Mesendoderm (in vitro differentiated cells): Measurements from ENCODE around the gene TRABD2B.

Experiments
- DNase-seq: peaks from one replicate; pipeline ENCODE4 v3.0.0; 2013
- H2AK5ac ChIP-seq: 2 replicates; pipeline ENCODE4 v1.6.1; 2013; ENCODE audit warnings: low read length, inconsistent platforms
- H2BK120ac ChIP-seq: 2 replicates; pipeline ENCODE4 v1.6.1; 2013; ENCODE audit warnings: low read depth, mild to moderate bottlenecking, low read length, moderate library complexity, mixed read lengths
- H2BK15ac ChIP-seq: replicated peaks from 2 replicates; pipeline ENCODE4 v1.6.1; 2013; ENCODE audit warnings: low read depth, mild to moderate bottlenecking, moderate library complexity
- H2BK5ac ChIP-seq: 2 replicates; pipeline ENCODE4 v1.6.1; 2013; ENCODE audit warnings: low read length, inconsistent platforms
- H3K18ac ChIP-seq: 2 replicates; pipeline ENCODE4 v1.6.1; 2013; ENCODE audit warnings: mild to moderate bottlenecking, low read length, mixed read lengths
- H3K23ac ChIP-seq: one replicate; pipeline ENCODE4 v1.6.1; 2013; ENCODE audit warnings: low read length
- H3K27ac ChIP-seq: 2 replicates; pipeline ENCODE4 v1.5.1; 2013; ENCODE audit warnings: low read depth, mild to moderate bottlenecking, inconsistent platforms, low read length, moderate library complexity
- H3K27me3 ChIP-seq: 2 replicates; pipeline ENCODE4 v1.6.1; 2013; ENCODE audit warnings: low read length, control low read depth, mild to moderate bottlenecking, inconsistent platforms; ENCODE audit not compliant: insufficient read depth, poor library complexity
- H3K36me3 ChIP-seq: 2 replicates; pipeline ENCODE4 v1.6.1; 2013; ENCODE audit warnings: low read length, inconsistent platforms; ENCODE audit not compliant: control insufficient read depth, insufficient read depth
- H3K4ac ChIP-seq: one replicate; pipeline ENCODE4 v1.6.1; 2013; ENCODE audit warnings: low read depth, mild to moderate bottlenecking, low read length, moderate library complexity
- H3K4me1 ChIP-seq: 2 replicates; pipeline ENCODE4 v1.6.1; 2013; ENCODE audit warnings: low read depth, low read length, inconsistent platforms; ENCODE audit not compliant: control insufficient read depth
- H3K4me2 ChIP-seq: 2 replicates; pipeline ENCODE4 v1.6.1; 2013; ENCODE audit warnings: low read length
- H3K4me3 ChIP-seq: 2 replicates; pipeline ENCODE4 v1.5.1; 2013; ENCODE audit warnings: mild to moderate bottlenecking, low read length
- H3K56ac ChIP-seq: one replicate; pipeline ENCODE4 v1.6.1; 2013; ENCODE audit warnings: low read length
- H3K79me1 ChIP-seq: 2 replicates; pipeline ENCODE4 v1.6.1; 2013; ENCODE audit warnings: low read length, inconsistent platforms
- H3K79me2 ChIP-seq: 2 replicates; pipeline ENCODE4 v1.6.1; 2013; ENCODE audit warnings: mild to moderate bottlenecking, low read length; ENCODE audit not compliant: control insufficient read depth, insufficient read depth
- H3K9ac ChIP-seq: 2 replicates; pipeline ENCODE4 v1.6.1; 2013; ENCODE audit warnings: low read length, inconsistent platforms
- H4K5ac ChIP-seq: one replicate; pipeline ENCODE4 v1.6.1; 2013; ENCODE audit warnings: low read length
- H4K8ac ChIP-seq: one replicate; pipeline ENCODE4 v1.6.1; 2013; ENCODE audit warnings: low read depth, mild to moderate bottlenecking, control low read depth, low read length, moderate library complexity
- WGBS: extraction: QIAGEN DNeasy Blood & Tissue Kit; methylation state at CpG from one replicate; pipeline ENCODE4 v1.1.7; 2013; ENCODE audit warnings: low lambda C conversion rate, missing lambda C conversion rate; ENCODE audit not compliant: insufficient coverage; ENCODE audit errors: extremely low coverage; 5-methylcytosine and 5-hydroxymethylcytosine counted together

The TRABD2B gene

DNA sequence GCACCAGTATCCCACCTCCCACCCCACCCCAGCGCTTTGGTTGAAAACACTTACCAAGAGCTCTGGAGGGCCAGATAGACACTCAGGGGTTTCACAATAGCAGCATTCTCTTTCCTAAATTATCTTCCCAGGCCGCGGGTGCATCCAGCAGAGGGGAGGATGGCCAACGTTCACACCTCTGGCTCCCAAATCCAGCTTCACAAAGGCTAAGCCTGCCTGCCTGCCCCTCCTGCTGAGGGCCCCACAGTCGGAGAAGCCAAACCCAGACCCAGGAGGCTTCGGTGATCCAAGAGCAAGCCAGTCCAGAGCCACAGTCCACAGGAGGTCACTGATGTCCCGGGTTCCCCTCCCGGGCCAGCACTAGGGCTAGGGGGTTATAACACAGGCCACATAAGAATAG lies 231.9 kb downstream of the TRABD2B start:
- Histone ChIP-seq H3K27ac (no peak overlapping the region), H3K79me1 (no peaks in the 10 kb centered on the region), H2BK5ac (no peak overlapping the region), H2BK15ac (no peak overlapping the region), H3K23ac (no peak overlapping the region), H2AK5ac (no peak overlapping the region), H3K27me3 (no peaks in the 10 kb centered on the region), H3K36me3 (no peaks in the 10 kb centered on the region), H3K56ac (no peak overlapping the region), H3K4ac (no peak overlapping the region), H3K79me2 (no peaks in the 10 kb centered on the region), H3K4me2 (no peak overlapping the region), H2BK120ac (no peak overlapping the region), H3K18ac (no peak overlapping the region), H4K8ac (no peak overlapping the region), H3K9ac (no peak overlapping the region), H4K5ac (no peak overlapping the region), H3K4me3 (no peak overlapping the region), H3K4me1 (no peaks in the 10 kb centered on the region)
- DNase-seq = peak; percentile 75
- no CpG with 5 or more reads among the region's 8 CpGs for WGBS

DNA sequence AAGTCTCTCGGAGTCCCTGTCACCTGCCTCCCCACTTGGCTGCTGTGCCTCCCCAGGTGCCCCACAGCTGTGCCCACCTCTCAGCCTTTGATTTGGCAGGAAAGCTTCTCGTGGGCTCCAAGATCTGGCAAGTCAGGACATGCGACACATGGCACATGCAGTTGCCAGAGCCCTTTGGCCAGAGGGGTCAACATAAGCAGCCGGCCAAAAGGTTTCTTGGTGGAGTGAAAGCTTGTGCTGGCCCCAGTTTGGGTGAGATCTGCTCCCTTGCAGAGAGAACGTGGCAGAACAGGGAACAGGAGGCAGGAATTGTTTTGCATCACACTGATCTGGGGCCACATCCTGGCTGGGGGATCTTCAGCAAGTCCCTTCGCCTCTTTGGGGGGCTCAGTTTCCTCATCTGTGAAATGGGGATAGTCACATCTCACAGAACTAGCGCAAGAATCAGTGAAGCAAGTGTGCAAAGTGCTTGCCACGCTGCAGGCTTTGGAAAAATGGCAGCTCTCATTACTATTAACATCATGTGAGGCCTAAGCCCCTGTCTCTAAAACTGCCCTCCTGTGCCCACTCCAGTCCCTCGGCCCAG lies 232.6 kb downstream of the TRABD2B start:
- Histone ChIP-seq H3K27ac (no peak overlapping the region), H3K56ac (no peak overlapping the region), H3K4me3 (no peak overlapping the region), H3K23ac (no peak overlapping the region), H2AK5ac (no peak overlapping the region), H2BK15ac (no peak overlapping the region), H3K9ac (no peak overlapping the region), H3K27me3 (no peaks in the 10 kb centered on the region), H3K36me3 (no peaks in the 10 kb centered on the region), H2BK120ac (no peak overlapping the region), H2BK5ac (no peak overlapping the region), H3K79me1 (no peaks in the 10 kb centered on the region), H4K8ac (no peak overlapping the region), H3K4me2 (no peak overlapping the region), H3K18ac (no peak overlapping the region), H3K79me2 (no peaks in the 10 kb centered on the region), H3K4me1 (no peaks in the 10 kb centered on the region), H3K4ac (no peak overlapping the region), H4K5ac (no peak overlapping the region)
- WGBS = no CpG with 5 or more reads among the region's 9 CpGs
- no peak for DNase-seq

DNA sequence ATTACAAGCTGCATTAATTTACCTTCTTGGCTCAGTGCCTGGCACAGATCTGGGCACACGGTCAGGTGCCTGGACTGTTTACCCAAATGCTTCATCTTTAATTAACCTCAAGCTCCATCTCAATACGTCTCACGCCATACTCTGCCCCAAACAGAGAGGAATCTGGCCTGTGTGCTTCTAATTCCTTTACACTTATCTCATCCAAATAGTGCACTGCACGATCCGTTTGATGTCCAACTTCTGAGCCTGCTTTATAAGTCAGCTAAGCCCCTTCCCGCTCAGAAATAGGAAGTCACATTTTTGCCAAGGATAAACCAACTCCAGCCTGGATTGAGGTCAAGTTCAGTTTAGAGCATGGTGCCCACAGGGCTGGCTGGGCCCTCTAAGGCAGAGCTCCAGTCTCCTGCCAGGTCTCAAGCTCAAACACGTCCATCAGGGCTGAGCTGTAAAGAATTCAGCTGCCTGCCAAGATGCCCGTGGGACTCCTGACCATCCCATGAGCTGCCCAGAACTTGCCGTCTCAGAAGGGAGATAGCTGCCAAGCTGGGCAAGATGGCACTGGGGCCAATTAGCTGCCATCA lies 233.5 kb downstream of the TRABD2B start:
- no peak overlapping the region for H3K27ac ChIP-seq
- DNase-seq = no peak
- no peak overlapping the region for H2BK120ac ChIP-seq
- no peak overlapping the region for H4K8ac ChIP-seq
- H3K23ac ChIP-seq = no peak overlapping the region
- no peak overlapping the region for H4K5ac ChIP-seq
- no CpG with 5 or more reads among the region's 9 CpGs for WGBS
- no peaks in the 10 kb centered on the region for H3K36me3 ChIP-seq
- no peak overlapping the region for H2BK15ac ChIP-seq
- no peak overlapping the region for H3K4me3 ChIP-seq
- no peaks in the 10 kb centered on the region for H3K79me1 ChIP-seq
- no peaks in the 10 kb centered on the region for H3K27me3 ChIP-seq
- H3K4ac ChIP-seq = no peak overlapping the region
- no peak overlapping the region for H3K4me2 ChIP-seq
- no peak overlapping the region for H3K18ac ChIP-seq
- H3K56ac ChIP-seq = no peak overlapping the region
- no peaks in the 10 kb centered on the region for H3K79me2 ChIP-seq
- H2AK5ac ChIP-seq = no peak overlapping the region
- no peaks in the 10 kb centered on the region for H3K4me1 ChIP-seq
- H2BK5ac ChIP-seq = no peak overlapping the region
- H3K9ac ChIP-seq = no peak overlapping the region

DNA sequence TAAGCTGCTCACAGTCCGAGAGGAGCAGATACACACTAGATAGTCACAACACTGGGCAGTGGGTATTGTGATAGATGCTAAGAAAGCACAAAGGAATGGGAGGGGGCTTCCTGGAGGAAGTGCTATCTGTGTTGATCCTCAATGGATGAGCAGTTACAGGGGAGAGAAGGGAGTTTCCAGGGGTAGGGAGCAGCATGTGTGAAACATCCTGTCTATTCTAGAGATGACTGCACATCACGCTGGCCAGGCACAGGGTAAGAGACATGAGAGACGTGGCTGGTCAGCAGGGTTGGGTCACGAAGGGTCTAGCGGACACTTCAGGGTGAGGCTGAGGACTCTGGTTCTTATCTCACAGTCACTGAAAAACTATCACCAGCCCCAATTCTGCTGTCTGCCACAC lies 235.2 kb downstream of the TRABD2B start:
- Histone ChIP-seq H2BK120ac (no peak overlapping the region), H3K4me3 (no peak overlapping the region), H3K27me3 (no peaks in the 10 kb centered on the region), H4K8ac (no peak overlapping the region), H4K5ac (no peak overlapping the region), H2AK5ac (no peak overlapping the region), H3K56ac (no peak overlapping the region), H3K79me1 (no peaks in the 10 kb centered on the region), H2BK15ac (no peak overlapping the region), H3K18ac (no peak overlapping the region), H3K4ac (no peak overlapping the region), H3K23ac (no peak overlapping the region), H3K36me3 (no peaks in the 10 kb centered on the region), H3K4me1 (peaks cover 3% of the 10 kb centered on the region), H3K27ac (no peak overlapping the region), H3K9ac (no peak overlapping the region), H2BK5ac (no peak overlapping the region), H3K4me2 (no peak overlapping the region), H3K79me2 (no peaks in the 10 kb centered on the region)
- no peak for DNase-seq
- no CpG with 5 or more reads among the region's 5 CpGs for WGBS

DNA sequence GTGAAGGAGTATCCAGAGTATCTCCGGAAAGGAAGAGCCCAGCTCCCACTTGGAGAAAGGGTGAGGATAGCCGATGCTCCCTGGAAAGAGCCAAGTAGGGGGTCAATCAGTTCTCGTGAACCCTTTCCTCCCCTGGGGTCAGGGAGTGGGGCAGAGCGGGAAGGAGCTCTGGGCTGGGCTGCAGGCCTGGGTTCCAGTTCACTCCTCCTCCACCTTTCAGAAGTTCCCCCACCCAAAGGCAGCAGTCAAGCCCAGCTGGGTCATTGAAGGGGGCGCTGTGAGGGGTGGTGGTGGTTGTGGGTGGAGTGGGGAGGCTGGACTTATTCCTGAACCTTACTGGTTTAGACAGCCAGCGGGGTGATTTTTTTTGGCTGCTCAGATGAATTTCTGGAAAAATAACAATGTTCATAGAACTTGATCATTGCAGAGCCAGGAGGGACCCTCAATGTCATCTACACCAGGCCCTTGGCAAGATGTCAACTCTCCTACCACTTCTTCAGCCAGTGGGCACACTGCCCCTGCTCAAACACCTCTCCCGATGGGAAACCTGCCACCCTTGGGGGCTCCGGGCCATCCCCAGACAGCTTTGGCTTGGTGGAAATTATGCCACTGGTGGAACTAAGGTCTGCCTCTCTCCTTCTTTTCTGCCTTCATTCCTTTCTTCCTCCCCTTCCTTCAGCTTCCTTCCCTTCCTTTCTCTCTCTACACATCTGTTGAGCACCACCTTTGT lies 235.8 kb downstream of the TRABD2B start:
- H3K4me1 ChIP-seq = peaks cover 3% of the 10 kb centered on the region
- no peak overlapping the region for H3K18ac ChIP-seq
- no peak overlapping the region for H4K5ac ChIP-seq
- H3K56ac ChIP-seq = no peak overlapping the region
- H3K79me1 ChIP-seq = no peaks in the 10 kb centered on the region
- H2BK15ac ChIP-seq = no peak overlapping the region
- no CpG with 5 or more reads among the region's 8 CpGs for WGBS
- H2BK5ac ChIP-seq = no peak overlapping the region
- H3K36me3 ChIP-seq = no peaks in the 10 kb centered on the region
- H3K4ac ChIP-seq = no peak overlapping the region
- no peak overlapping the region for H2AK5ac ChIP-seq
- H3K79me2 ChIP-seq = no peaks in the 10 kb centered on the region
- no peak overlapping the region for H3K4me3 ChIP-seq
- DNase-seq = no peak
- H3K27me3 ChIP-seq = no peaks in the 10 kb centered on the region
- H3K23ac ChIP-seq = no peak overlapping the region
- H3K9ac ChIP-seq = no peak overlapping the region
- H3K4me2 ChIP-seq = no peak overlapping the region
- H4K8ac ChIP-seq = no peak overlapping the region
- H2BK120ac ChIP-seq = no peak overlapping the region
- no peak overlapping the region for H3K27ac ChIP-seq
